NOMO-1 treated with dmso at 0.1 percent for 144 hours (cell line): ENCODE data around the gene ANGEL2.
"Not testable (repeated sequence)": the region's sequence is repeated elsewhere in the genome, so short reads cannot be mapped to it uniquely, and the experiment has no call there.

Experiments
- DNase-seq: peaks from one replicate; lab custom pipeline; 2025; ENCODE audit not compliant: unreplicated experiment; lab: John Stamatoyannopoulos, UW

Gene ANGEL2

DNA sequence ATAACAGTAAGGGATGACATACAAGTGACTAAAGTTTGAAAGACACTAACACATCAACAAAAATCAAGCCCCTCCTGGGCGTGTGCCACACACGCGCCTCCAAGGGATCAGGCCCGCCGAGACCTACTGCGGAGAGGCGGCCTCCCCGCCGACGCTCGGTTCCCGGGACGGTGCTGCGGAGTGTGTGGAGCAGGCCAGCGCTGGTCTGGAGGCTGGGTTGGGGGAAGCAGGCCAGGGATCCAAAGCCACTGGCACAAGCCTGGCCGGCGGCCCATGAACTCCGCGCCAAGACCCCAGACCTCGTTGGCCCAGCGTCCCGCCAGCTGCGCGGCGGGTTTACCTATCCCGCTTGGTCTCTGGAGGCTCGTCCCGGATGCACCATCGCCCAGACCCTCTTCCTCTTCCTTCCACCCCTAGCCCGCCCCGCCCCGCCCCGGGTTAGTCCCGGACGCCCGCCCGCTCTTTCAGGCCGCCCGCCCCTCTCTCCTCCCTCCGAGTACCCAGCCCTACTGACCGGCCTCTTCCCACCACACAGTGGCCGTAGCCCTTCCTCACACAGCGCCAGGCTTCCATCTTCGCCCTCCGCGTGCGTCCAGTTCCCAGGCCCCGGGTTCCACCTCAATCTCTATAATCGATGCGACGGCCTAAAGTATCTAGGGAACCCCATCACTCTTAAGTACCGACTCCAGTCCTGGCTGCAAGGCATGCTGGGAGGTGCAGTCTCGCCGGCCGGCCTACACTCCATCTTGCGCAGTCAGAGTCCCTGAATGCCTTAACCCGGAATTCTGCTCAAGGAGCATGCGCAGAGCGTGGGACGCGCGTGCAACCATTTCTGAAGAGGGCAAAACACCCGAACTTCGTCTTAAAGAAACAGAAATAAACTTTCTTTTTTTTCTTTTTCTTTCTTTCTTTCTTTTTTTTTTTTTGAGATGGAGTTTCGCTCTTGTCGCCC is at the start of gene ANGEL2:
Gene ANGEL2 (minus strand): TSS at position 769 of the 952 bp plus-strand sequence. CDS start 196 bp downstream, at position 573.
- peak; percentile 93 for DNase-seq

GRCh38 chr1:213061263-213061662 is 45.6 kb upstream of the ANGEL2 start:
- no peak for DNase-seq

GRCh38 chr1:213060836-213061235 is 45.2 kb upstream of the ANGEL2 start:
- no peak for DNase-seq

DNA sequence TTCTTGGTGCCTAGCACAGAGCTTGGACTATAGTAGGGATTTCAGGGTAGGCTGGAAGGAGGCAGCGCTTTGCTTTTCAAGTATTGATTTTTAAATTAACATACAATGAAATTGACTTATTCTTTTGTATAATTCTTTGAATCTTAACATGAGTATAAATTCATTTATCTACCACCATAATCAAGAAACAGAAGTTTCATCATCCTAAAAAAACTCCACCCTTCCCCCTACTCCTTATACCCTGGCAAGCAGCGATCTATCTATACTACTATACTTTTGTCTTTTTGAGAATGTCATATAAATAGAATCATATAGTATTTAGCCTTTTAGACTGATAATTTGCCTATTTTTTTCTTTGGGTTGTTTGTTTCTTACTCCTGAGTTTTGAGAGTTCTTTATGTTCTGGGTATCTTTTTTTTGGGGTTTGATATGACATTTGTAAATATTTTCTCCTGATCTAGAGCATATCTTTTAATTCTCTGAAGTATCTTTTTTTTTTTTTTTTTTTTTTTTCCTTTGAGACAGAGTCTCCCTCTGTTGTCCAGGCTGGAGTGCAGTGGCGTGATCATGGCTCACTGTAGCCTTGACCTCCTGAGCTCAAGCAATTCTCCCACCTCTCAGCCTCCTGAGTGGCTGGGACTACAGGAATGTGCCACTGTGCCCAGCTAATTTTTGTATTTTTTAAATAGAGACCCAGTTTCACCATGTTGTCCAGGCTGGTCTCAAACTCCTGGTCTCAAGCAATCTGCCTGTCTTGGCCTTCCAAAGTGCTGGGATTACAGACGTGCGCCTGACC is 41.8 kb upstream of the ANGEL2 start:
- DNase-seq: no peak

DNA sequence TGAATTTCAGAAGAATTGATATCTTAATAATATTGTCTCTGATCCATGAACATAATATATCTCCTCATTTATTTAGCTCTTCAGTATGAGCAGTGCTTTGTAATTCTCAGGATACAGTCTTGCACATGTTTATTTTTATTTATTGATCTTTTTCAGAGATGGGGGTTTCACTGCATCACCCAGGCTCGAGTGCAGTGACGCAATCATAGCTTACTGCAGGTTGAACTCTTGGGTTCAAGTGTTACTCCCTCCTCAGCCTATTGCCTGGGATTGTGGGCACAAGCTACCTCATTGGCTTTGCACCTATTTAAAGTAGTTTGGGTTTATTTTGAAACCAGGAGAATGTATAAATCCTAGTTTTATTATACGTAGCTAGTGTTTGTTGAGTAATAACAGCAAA is 40.1 kb upstream of the ANGEL2 start:
- no peak for DNase-seq

DNA sequence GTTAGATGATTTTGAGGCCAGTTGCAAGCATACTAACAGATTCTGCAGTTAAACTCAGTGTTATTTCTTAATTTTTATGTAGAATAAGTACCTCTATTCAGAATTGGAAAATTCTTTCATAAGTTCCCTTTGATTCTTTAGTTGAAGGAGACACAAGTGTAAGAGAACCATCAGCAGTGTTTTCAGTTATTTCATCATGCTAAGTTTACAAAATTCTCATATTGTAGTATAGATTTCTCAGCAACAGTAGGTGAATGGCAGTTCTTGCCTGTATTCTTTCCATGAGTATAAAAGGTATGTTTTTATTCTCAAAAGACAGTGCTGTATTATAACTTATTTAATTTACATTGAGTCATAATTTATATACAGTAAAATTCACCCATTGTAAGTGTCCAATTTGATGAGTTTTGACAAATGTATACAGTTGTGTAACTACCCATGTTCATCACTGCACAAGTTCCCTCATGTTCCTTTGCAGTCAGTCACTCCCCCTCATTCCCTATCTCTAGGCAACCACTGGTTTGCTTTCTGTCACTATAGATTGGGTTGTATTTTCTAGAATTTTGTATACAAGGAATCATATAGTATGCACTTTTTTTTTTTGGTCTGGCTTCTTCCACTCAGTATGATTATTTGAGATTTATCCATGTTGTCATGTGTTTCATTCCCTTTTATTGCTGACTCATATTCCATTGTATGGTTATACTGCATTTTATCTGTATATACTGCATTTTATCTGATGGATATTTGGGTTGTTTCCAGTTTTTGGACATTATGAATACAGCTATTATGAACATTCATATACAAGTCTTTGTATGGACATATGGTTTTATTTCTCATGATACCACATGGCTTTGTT is 39.3 kb upstream of the ANGEL2 start:
- no peak for DNase-seq

- no peak for DNase-seq
Observed at GRCh38 chr1:213054142-213054541, 38.5 kb upstream of the ANGEL2 start.

DNA sequence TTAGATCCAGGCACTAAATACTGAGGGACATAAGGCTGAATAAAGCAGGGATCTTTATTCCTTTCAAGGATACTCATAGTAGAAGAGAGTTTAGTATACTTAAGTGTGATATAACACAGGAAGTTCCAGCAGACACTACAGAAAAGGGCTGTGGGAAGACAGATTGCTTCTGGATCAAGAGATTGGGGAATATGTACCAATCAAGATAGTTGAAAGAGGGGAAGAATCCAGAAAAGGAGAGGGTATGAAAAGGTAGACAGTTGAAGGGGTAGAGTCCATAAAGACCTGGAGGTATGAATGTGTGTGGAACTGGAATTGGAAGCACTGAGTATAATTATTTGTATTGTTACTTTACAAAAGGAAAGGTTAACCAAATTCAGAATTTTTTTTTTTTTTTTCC is 37.8 kb upstream of the ANGEL2 start:
- DNase-seq: no peak

DNA sequence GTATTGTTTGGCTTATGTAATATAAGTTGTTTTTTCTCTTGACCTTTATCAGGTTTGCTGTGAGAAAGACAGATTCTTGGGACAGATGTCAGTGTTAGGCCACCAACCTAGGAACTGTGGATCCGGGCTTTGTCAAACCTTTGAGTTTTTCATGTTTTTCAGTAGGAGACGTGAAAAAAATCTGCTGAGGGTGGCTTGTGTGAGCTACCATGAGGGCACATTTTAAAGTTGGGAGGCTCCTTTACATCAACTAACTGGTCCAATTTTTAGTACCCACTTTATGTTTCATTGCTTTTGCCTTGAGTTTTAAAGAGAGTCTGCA is 36.2 kb upstream of the ANGEL2 start:
- no peak for DNase-seq

- DNase-seq: peak; percentile 79
Observed at GRCh38 chr1:213051127-213051880, 35.6 kb upstream of the ANGEL2 start, which contains the start of gene RPS6KC1. TSS of gene RPS6KC1 (plus strand) at chr1:213051241. CDS start at chr1:213051405, 164 bp downstream.

GRCh38 chr1:213050745-213051126 is 35.1 kb upstream of the ANGEL2 start:
- DNase-seq: no peak

GRCh38 chr1:213049232-213049631 is 33.6 kb upstream of the ANGEL2 start:
- DNase-seq: no peak

DNA sequence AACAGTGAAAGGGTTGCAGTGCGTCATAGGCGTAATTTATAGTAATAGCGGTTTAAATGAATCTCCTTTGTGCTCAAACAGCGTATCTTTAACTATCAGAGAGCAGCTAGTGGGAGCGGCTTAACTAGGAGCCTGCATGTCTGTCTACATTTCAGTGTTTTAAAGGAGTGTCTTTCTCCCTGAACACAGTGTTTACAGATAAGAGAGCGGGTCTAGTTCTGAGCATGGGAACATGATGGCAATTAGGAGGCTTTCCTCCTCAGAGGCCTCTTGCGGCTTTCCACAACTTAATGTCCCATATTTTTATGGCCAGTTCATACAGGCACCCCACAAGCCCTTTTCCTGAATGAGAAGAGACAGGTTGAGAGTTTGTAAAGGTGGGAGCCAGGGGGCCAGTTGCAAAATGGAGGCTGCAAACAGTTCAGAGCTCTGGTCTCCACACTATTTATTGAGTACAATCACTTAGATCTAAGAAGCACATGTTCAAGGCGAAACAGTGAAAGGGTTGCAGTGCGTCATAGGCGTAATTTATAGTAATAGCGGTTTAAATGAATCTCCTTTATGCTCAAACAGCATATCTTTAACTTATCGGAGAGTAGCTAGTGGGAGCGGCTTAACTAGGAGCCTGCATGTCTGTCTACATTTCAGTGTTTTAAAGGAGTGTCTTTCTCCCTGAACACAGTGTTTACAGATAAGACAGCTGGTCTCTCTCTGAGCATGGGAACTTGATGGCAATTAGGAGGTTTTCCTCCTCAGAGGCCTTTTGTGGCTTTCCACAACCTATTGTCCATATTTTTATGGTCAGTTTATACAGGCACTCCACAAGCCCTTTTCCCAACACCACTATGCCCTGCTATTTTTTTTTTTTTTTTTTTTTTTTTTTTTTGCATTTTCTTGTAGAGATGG is 29.9 kb upstream of the ANGEL2 start:
- not testable (repeated sequence) for DNase-seq

DNA sequence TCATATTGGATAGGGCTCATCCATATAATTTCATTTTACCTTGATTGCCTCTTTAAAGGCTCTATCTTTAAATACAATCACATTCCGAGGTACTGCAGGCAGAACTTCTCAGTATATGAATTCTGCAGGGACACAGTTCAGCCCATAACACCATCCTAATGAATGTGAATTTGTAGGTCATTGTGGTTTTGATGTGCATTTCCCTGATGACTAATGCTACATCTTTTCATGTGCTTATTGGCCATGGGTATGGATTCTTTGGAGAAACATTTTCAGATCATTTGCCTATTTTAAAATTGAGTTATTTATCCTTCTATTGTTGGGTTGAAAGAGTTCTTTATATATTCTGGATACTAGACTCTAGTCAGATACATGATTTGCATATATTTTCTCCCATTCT is 25.8 kb upstream of the ANGEL2 start:
- no peak for DNase-seq

DNA sequence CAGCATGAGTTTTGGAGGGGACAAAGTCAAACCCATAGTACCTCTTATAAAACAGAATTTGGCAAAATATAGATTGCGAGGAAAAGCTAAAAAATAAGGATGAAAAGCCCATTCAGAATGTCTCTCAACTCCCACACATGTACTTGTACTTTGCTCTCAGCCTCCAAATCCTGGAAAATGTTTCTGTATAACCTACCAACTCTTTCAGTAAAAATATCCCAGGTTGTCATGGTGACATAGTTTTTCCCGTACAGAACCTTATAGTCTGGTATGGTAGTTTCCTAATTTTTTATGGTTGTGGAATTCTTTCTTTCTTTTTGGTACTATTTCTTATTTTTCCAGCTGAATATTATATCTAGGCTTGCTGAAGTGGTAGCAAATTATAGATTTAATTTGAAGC is 19.9 kb upstream of the ANGEL2 start:
- DNase-seq: no peak

DNA sequence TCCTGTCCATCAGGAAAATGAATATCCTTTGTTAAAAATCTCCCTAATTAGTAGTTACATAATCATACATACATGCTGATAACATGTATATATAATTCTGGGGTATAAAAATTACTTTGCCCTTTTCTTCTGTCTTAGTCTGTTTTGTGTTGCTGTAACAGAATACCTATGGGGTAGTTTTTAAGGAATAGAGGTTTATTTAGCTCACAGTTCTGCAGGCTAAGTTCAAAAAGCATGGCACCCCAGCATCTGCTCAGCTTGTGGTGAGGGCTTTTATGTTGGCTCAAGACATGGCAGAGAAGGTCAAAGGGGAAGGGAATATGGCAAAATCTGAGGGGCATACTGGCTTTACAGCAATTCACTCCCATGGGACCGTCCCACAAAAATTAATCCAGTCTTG is 19.0 kb upstream of the ANGEL2 start:
- no peak for DNase-seq

DNA sequence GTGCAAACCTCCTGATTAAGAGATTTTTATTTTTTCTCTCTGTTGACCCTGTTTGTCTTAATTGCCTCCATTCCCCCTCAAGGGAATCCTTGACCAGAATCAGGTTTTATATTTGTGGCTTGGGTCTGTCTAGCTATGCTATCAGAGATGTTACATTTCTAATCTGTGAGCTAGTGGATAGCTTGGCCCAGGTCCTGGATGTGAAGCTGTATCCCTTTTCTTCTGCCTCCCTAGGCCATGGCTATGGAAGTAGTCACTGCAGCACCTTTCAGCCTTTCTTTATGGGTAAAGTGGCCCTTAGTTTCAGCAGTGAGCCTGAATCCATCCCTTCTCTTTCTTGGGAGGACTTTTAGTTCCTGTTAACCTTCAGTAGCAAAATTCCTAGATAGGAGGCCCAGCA is 17.0 kb upstream of the ANGEL2 start:
- no peak for DNase-seq

- DNase-seq: not testable (repeated sequence)
Observed at GRCh38 chr1:213027024-213027423, 11.4 kb upstream of the ANGEL2 start.

DNA sequence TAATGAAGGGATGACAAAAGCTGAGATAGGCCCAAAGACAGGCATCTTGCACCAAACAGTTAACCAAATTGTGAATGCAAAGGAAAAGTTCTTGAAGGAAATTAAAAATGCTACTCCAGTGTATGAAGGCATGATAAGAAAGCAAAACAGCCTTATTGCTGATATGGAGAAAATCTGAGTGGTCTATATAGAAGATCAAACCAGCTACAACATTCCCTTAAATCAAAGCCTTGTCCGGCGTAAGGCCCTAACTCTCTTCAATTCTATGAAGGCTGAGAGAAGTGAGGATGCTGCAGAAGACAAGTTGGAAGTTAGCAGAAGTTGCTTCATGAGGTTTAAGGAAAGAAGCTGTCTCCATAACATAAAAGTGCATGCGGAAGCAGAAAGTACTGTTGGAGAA is 4.3 kb upstream of the ANGEL2 start:
- no peak for DNase-seq
